ENCODE measurements around the gene ASAH2.

DNA sequence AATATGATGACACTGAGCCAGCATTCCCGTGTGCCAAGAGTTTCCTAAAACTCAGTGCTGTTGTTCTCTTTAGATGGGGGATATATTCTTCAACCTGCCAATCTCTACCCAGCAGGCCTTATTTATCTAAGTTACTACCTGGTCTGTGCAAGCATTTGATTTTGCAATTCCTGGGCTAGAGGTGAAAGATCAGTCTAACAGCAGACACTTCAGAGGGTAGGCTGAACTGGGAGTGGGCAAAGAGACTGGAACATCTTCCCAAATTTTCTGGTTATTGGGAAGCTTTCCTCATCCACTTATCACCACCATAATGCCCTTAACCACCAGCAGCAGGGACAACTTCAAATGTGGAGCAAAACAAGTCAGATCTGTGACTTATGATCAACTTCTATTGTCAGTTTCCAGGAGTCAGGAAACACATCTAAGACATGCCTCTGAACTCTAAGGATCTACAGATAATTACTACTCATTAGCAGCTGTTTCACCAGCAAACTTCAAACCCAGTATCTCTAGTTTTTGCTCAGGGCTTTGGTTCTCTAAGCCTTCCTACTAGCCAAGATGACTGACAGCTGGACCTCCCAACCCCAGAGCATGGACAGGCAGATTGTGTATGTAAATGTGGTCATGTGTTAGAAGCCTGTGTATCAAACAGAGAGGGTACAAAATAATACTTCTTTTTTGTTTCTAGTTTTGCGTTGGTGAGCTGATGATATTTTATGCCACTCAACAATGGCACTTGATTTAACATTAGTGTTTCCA lies 1.0 kb downstream of the ASAH2 start:
- TF ChIP-seq EZH2phosphoT487 (conservative IDR thresholded peaks at IDR 0.05; ENCODE audit: low read length) = no peak
- TF ChIP-seq, protein P1, sequence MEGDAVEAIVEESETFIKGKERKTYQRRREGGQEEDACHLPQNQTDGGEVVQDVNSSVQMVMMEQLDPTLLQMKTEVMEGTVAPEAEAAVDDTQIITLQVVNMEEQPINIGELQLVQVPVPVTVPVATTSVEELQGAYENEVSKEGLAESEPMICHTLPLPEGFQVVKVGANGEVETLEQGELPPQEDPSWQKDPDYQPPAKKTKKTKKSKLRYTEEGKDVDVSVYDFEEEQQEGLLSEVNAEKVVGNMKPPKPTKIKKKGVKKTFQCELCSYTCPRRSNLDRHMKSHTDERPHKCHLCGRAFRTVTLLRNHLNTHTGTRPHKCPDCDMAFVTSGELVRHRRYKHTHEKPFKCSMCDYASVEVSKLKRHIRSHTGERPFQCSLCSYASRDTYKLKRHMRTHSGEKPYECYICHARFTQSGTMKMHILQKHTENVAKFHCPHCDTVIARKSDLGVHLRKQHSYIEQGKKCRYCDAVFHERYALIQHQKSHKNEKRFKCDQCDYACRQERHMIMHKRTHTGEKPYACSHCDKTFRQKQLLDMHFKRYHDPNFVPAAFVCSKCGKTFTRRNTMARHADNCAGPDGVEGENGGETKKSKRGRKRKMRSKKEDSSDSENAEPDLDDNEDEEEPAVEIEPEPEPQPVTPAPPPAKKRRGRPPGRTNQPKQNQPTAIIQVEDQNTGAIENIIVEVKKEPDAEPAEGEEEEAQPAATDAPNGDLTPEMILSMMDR (IDR thresholded peaks at IDR 0.05; ENCODE audit: insufficient read depth, low read length, poor library complexity, severe bottlenecking) = no peak
